GM18951 (cell line): ENCODE measurements around the gene SULF2.

Source experiments
- POLR2A ChIP-seq: IDR thresholded peaks from 4 replicates; pipeline ENCODE4 v1.6.1; 2011; ENCODE audit warnings: mild to moderate bottlenecking; ENCODE audit not compliant: insufficient read length, insufficient read depth; ENCODE audit errors: extremely low read depth
- in situ Hi-C: fragments of 300-500 bp; cut with MboI; formaldehyde crosslinking; loops from one replicate; pipeline ENCODE4 v1.12.0; 2022; ENCODE audit warnings: low sequenced_read_pairs, mixed read lengths, inconsistent platforms; ENCODE audit not compliant: unreplicated experiment

The SULF2 gene

GRCh38 chr20:47688385-47689381, 96.6 kb downstream of the SULF2 start:
- no peak for TF ChIP-seq POLR2A
- in situ Hi-C loops, result loop anchor here (25.0 kb wide), 1 partner anchor 924 kb away; no protein-coding TSS in a partner anchor

GRCh38 chr20:47687095-47687987, 97.9 kb downstream of the SULF2 start:
- in situ Hi-C loops, result loop anchor here (25.0 kb wide), 1 partner anchor 925 kb away; no protein-coding TSS in a partner anchor

GRCh38 chr20:47686545-47686944, 98.7 kb downstream of the SULF2 start:
- no peak for TF ChIP-seq POLR2A
- in situ Hi-C loops, result loop anchor here (25.0 kb wide), 1 partner anchor 926 kb away; no protein-coding TSS in a partner anchor

More at GRCh38 chr20:47687095-47687987, 97.9 kb downstream of the SULF2 start:
- no peak for TF ChIP-seq POLR2A

- in situ Hi-C loops, result loop anchor here (25.0 kb wide), 1 partner anchor 928 kb away; no protein-coding TSS in a partner anchor
- no peak for TF ChIP-seq POLR2A
Measured at GRCh38 chr20:47684306-47685080, 100.8 kb downstream of the SULF2 start.

DNA sequence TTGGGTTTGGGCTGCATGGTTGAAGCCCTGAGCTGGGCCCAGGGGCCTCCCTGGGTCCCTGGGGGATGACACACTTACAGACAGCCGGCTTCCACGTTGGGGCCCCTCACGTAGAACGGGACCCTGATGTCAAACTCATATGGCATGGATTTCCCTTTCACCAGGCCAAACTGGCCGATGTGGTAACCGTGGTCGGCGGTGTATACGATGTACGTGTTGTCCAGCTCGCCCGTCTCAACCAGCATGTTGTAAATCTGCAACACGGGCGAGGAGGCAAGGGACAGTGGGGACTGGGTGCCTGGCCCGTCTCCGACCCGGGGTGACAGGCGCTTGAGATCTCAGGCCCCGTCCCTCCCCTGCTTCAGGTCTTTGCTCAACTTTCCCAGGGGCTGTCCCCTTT, 102.4 kb downstream of the SULF2 start:
- TF ChIP-seq POLR2A, result no peak
- in situ Hi-C loops, result loop anchor here (25.0 kb wide), 1 partner anchor 929 kb away; no protein-coding TSS in a partner anchor

DNA sequence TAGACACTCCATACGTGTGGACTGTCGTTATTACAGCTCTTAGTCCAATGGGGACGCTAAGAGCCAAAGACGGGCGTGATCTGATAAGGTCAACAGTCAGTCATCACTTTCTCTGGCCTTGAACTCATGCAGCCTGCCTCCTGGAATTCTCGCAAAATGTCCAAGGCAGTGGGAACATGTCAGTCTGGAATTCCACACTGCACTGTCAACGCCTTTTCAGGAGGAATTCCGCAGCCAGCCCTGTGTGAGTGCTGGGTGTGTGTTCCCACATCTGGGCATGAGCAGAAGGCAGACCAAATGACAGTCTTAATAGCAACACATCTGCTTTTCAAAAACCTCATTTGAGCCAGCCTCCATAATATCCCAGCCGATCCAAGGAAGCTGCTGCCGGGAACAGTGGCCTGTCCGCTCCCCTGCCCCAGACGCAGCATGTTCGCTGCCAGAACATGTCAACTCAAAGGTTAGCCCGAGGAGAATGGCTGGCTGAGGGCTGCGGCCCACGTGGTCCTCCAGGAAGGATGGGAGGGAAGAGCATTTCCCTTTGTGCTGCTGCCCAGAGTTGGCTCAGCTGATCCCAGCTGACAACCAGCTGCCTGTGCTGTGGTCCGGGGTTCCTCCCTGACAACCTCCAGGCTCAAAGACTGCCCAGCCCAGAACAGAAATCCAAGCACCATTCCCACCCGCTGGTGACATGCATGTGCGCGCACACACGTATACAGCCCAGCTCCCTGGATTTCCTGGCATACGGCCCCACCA, 103.1 kb downstream of the SULF2 start:
- in situ Hi-C loops, result loop anchor here (25.0 kb wide), 1 partner anchor 930 kb away; no protein-coding TSS in a partner anchor
- no peak for TF ChIP-seq POLR2A

DNA sequence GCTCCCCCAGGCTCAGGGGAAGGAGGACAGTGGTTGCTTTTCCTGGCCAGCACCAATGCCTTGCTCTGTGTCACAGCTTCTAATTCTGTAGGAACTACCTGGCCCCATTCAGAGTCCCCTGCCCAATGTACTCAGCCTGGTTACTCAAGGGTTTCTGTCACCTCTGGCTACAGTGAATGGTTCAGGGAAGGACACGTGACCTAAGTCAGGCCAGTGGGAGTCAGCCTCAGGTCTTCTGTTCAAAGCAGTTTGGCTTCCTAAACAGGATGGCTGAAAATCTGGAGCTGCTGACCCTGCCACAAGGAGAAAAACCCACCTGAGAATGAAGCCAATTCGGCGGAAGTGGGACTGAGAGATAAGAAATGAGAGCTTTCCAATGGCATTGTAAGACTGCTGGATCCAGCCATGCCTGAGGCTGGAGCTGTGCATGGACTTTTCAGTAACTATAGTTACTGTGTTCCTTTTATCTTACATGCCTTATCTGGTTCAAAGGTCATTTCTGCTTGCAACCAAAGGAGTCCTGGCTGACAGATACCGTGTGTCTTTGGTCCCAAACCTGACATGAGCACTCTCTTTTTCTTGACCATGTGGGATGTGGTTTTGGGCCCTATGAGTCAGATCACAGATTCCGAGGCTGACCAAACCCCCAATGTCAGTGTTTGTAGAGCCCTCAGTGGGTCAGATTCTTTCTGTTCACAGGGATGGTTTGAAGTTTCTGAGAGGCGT, 104.3 kb downstream of the SULF2 start:
- in situ Hi-C loops, result loop anchor here (25.0 kb wide), 1 partner anchor 931 kb away; no protein-coding TSS in a partner anchor
- TF ChIP-seq POLR2A, result no peak

- TF ChIP-seq POLR2A, result no peak
- in situ Hi-C loops, result loop anchor here (25.0 kb wide), 1 partner anchor 933 kb away; no protein-coding TSS in a partner anchor
Measured at GRCh38 chr20:47679462-47679861, 105.8 kb downstream of the SULF2 start.

DNA sequence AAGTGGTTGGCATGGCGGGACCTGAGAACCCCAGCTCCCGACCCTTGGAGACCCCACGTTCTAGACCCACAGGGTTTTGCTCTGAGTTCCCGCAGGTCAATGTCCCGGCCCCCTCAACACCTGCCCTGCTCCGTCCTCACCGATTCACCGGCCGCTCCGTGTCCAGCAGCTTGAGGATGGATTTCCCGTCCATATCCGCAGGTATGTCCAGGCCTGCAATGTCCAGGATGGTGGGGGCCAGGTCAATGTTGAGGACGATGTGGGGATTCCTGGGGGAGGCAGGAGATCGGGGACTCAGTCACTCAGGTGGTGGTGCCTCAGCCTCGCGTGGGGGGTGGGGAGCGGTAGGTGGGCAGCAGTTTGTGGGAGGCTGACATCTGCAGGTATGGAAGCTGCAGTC, 106.7 kb downstream of the SULF2 start:
- no peak for TF ChIP-seq POLR2A
- in situ Hi-C loops, result loop anchor here (25.0 kb wide), 1 partner anchor 934 kb away; no protein-coding TSS in a partner anchor

DNA sequence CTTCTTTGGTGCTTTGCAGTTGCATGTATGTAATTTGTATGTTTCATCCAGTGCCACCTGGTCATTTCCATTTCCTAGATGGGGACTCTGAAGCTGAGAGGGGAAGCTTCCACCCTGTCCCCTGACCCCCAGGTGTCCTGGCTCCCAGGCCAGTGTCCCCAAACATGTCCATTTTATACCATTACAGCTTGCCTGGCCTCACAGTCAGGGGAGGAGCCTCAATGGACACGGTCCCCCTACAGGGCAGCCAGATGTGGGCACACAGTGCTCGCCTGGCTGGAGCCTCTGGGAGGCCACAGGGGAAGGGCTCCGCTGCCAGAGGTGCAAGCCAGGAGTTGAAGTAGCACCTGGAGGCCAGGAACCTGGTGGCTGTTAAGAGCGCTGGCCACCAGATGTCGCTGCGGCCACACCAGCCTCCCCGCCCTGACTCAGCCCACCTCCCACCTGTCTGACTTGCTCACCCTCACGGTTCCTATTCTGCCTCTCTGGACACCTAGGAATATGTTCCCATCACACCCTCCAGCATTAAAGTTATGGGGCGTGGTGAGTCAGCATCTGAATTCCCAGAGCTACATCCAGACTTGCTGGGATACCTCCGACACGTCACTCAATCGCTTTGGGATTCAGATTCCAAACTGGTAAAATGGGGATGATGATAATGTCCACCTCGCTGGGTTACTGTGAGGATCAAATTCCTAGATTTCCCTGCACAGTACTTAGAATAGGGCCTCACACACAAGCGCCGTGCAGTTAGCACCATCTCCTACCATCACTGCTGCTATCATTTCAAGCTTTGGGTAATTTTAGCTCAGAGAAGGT, 107.4 kb downstream of the SULF2 start:
- in situ Hi-C loops, result loop anchor here (25.0 kb wide), 1 partner anchor 934 kb away; no protein-coding TSS in a partner anchor
- no peak for TF ChIP-seq POLR2A
